ENCODE measurements around the gene SNUPN. TPM values are rescaled to one million over a fixed set of nuclear protein-coding genes. Genes with fewer than 3 reads are reported as not detected.

The SNUPN gene
- total RNA-seq, 5 donors from 2014 or later (not counting 1 experiment from before 2014, with no cell fraction given), result 17.7 to 26.7 (median 20.8) TPM

GRCh38 chr15:75553659-75554058 is 71.9 kb downstream of the SNUPN start:
- Mint-ChIP-seq H3K9me3 (no peaks in the 10 kb centered on the region), H3K4me1 (peaks cover 5 to 13% (median 12%) of the 10 kb centered on the region in 3 donors), H3K27me3 (no peaks in the 10 kb centered on the region), H3K27ac (no peak overlapping the region), H3K4me3 (no peak overlapping the region), H3K36me3 (peaks cover 2% of the 10 kb centered on the region)
- H3K27ac ChIP-seq (ENCODE audit: low read length), result no peak overlapping the region
- ChIA-PET CTCF (no interaction called here), POLR2A (interaction anchor here in 1 of 2 donors (0.6 kb wide), 1 partner anchor 728 kb away, joined by 14 read pairs; no protein-coding TSS in a partner anchor)
- H3K9me3 ChIP-seq, result no peaks in the 10 kb centered on the region
- ATAC-seq (replicated peaks in 1 of 4), result no peak
- H3K4me3 ChIP-seq (ENCODE audit: control insufficient read depth in 1 of 2, extremely low read depth in 1 of 2, low read length in 1 of 2), result no peak overlapping the region
- no peaks in the 10 kb centered on the region for H3K4me1 ChIP-seq (ENCODE audit: control insufficient read depth in 1 of 2, extremely low read depth in 1 of 2, insufficient read depth in 2 of 2, low read length in 2 of 2)
- DNase-seq, result no peak
- H3K36me3 ChIP-seq (ENCODE audit: control insufficient read depth in 2 of 2, extremely low read depth in 1 of 2, insufficient read depth in 1 of 2, low read length in 1 of 2), result no peaks in the 10 kb centered on the region
- H3K27me3 ChIP-seq (replicated peaks in 1 of 2; ENCODE audit: control insufficient read depth in 2 of 2, extremely low read depth in 1 of 2, insufficient read depth in 2 of 2, low read length in 1 of 2), result no peaks in the 10 kb centered on the region

GRCh38 chr15:75551091-75551490 is 74.4 kb downstream of the SNUPN start:
- Mint-ChIP-seq H3K27ac (no peak overlapping the region), H3K4me1 (peaks cover 9 to 18% (median 13%) of the 10 kb centered on the region in 3 donors), H3K36me3 (no peaks in the 10 kb centered on the region), H3K4me3 (no peak overlapping the region), H3K9me3 (no peaks in the 10 kb centered on the region), H3K27me3 (no peaks in the 10 kb centered on the region)
- Histone ChIP-seq H3K27me3 (replicated peaks in 1 of 2; ENCODE audit: control insufficient read depth in 2 of 2, extremely low read depth in 1 of 2, insufficient read depth in 2 of 2, low read length in 1 of 2) (no peaks in the 10 kb centered on the region), H3K36me3 (ENCODE audit: control insufficient read depth in 2 of 2, extremely low read depth in 1 of 2, insufficient read depth in 1 of 2, low read length in 1 of 2) (no peaks in the 10 kb centered on the region), H3K4me1 (ENCODE audit: control insufficient read depth in 1 of 2, extremely low read depth in 1 of 2, insufficient read depth in 2 of 2, low read length in 2 of 2) (no peaks in the 10 kb centered on the region), H3K9me3 (no peaks in the 10 kb centered on the region), H3K27ac (ENCODE audit: low read length) (no peak overlapping the region), H3K4me3 (ENCODE audit: control insufficient read depth in 1 of 2, extremely low read depth in 1 of 2, low read length in 1 of 2) (no peak overlapping the region)
- ATAC-seq (replicated peaks in 1 of 4) (no peak), DNase-seq (no peak)
- 100% methylated on average over 4 of the region's 4 CpGs for WGBS (ENCODE audit: insufficient coverage)
- ChIA-PET POLR2A (no interaction called here), CTCF (no interaction called here)

Other genes starting within 250 kb of the SNUPN start
- 100 to 1,000 TPM; 117 to 137 (median 136) TPM for gene SIN3A, start 174.0 kb downstream of the SNUPN start, total RNA-seq
- 10 to 100 TPM; 12.7 to 19.6 (median 16.3) TPM for gene PTPN9, start 46.4 kb downstream of the SNUPN start, total RNA-seq
- gene IMP3, start 14.5 kb upstream of the SNUPN start, total RNA-seq, result 10 to 100 TPM; 39.6 to 86.6 (median 81.8) TPM
- gene SNX33, start 22.2 kb upstream of the SNUPN start, total RNA-seq, result 1 to 10 TPM; 1.4 to 3.4 (median 2.5) TPM
- gene CSPG4, start 87.1 kb upstream of the SNUPN start, total RNA-seq, result under 1 TPM in 3 of 5 donors, not detected in 2; 0.06 to 0.07 (median 0.06) TPM
- gene UBE2Q2, start 217.7 kb upstream of the SNUPN start, total RNA-seq, result 10 to 100 TPM; 28.6 to 40.9 (median 36.9) TPM

All from T-cell (primary cell).